Body of pancreas (tissue), 4 donors: ENCODE data around the gene LRRC7.

ENCODE experiments used
- POLR2A ChIP-seq, 3 donors: fragments of 450-650 bp; IDR thresholded peaks; one replicate each; pipeline ENCODE4 v1.6.1; 2016; ENCODE audit warnings: antibody characterized with exemption in 3 of 3, mild to moderate bottlenecking in 2 of 3
- TF ChIP-seq, protein P1 (sequence below), 7 experiments: fragments of 450-650 bp in 4 of 7; fragments of 200-600 bp in 3 of 7; sonication (generic) in 3 of 7; IDR thresholded peaks; one replicate each; pipeline ENCODE4 v1.5.1; 2016 to 2019; ENCODE audit warnings: antibody characterized with exemption in 7 of 7

DNA sequence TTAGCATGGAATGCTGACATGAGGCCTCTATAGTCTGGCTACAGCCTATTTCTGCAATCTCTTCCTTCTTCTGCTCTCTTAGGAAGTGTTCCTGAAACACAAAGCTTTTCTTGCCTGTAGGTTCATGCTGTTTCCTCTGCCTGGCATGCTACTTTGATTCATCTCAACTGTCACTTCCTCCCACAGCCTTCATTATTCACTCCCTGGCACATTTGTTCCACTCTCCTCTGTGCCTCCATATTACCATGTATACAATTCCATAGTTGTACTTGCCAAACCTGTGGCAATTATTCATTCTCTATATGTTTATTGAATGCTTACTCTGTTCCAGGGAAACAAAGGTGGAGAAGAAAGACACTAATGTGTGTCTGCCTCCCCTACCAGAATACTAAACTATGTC lies 210.2 kb downstream of the LRRC7 start:
- TF ChIP-seq, protein P1, sequence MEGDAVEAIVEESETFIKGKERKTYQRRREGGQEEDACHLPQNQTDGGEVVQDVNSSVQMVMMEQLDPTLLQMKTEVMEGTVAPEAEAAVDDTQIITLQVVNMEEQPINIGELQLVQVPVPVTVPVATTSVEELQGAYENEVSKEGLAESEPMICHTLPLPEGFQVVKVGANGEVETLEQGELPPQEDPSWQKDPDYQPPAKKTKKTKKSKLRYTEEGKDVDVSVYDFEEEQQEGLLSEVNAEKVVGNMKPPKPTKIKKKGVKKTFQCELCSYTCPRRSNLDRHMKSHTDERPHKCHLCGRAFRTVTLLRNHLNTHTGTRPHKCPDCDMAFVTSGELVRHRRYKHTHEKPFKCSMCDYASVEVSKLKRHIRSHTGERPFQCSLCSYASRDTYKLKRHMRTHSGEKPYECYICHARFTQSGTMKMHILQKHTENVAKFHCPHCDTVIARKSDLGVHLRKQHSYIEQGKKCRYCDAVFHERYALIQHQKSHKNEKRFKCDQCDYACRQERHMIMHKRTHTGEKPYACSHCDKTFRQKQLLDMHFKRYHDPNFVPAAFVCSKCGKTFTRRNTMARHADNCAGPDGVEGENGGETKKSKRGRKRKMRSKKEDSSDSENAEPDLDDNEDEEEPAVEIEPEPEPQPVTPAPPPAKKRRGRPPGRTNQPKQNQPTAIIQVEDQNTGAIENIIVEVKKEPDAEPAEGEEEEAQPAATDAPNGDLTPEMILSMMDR (IDR thresholded peaks at IDR 0.05): no peak
- no peak for TF ChIP-seq POLR2A (IDR thresholded peaks at IDR 0.05)
